A549 (cell line): Measurements from ENCODE around the gene SLC6A19.

Source experiments
- CEBPB ChIP-seq, 2 experiments: fragments of >200 bp in 1 of 2; sonication (Bioruptor Twin) in 1 of 2; formaldehyde crosslinking in 1 of 2; IDR thresholded peaks; 2 replicates each; pipeline ENCODE4 v1.6.1; 2012 to 2016
- CTCF ChIP-seq: fragments of >200 bp; sonication (Bioruptor Twin); formaldehyde crosslinking; IDR thresholded peaks from 3 replicates; pipeline ENCODE4 v1.5.1; 2016
- MAZ ChIP-seq: fragments of 150-350 bp; IDR thresholded peaks from 2 replicates; pipeline ENCODE4 v1.6.1; 2014; ENCODE audit warnings: antibody characterized with exemption, low read depth, low read length, borderline replicate concordance
- RAD21 ChIP-seq, 2 experiments: fragments of >200 bp in 1 of 2; sonication (Bioruptor Twin) in 1 of 2; formaldehyde crosslinking in 1 of 2; IDR thresholded peaks in 1 of 2; conservative IDR thresholded peaks in 1 of 2; 2 replicates in 1 of 2; 3 replicates in 1 of 2; pipeline ENCODE4 v1.6.1; 2012 to 2018; ENCODE audit warnings: inconsistent platforms in 1 of 2
- RCOR1 ChIP-seq: fragments of 150-350 bp; IDR thresholded peaks from 2 replicates; pipeline ENCODE4 v1.6.1; 2014; ENCODE audit warnings: antibody characterized with exemption, low read length, low read depth
- REST ChIP-seq: fragments of 200-600 bp; sonication (generic); IDR thresholded peaks from 2 replicates; pipeline ENCODE4 v1.6.1; 2016; ENCODE audit warnings: antibody characterized with exemption, mild to moderate bottlenecking, moderate library complexity

- no peak for TF ChIP-seq CTCF
- TF ChIP-seq RCOR1 = no peak
- TF ChIP-seq REST = no peak
- no peak for TF ChIP-seq MAZ
- no peak for TF ChIP-seq CEBPB (IDR thresholded peaks at IDR 0.05)
- TF ChIP-seq RAD21 (conservative IDR thresholded peaks at IDR 0.05 in 1 of 2, IDR thresholded peaks at IDR 0.05 in 1 of 2) = no peak
These were observed 26.7 kb downstream of the SLC6A19 start for GRCh38 chr5:1228120-1228519.
